Embryonic facial prominence (tissue), 1 donor: Measurements from ENCODE around the gene CAPS.
"Not testable (repeated sequence)": the region's sequence is repeated elsewhere in the genome, so short reads cannot be mapped to it uniquely, and the experiment has no call there.

Experiments
- DNase-seq: peaks from one replicate; pipeline ENCODE4 v3.0.0-alpha.2; 2016; ENCODE audit errors: extremely low spot score

Gene CAPS

DNA sequence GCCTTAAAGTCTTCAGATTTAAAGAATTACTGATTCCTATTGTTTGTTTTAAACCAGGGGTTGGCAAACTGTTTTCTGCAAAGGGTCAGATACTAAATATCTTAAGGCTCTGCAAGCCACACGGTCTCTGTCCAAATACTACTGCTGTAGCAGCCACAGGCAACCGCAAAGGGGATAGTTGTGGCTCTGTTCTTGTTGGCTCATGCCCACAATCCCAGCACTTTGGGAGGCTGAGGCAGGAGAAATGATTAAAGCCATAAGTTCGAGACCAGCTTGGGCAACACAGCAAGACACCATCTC lies 41.5 kb downstream of the CAPS start:
- DNase-seq = no peak

DNA sequence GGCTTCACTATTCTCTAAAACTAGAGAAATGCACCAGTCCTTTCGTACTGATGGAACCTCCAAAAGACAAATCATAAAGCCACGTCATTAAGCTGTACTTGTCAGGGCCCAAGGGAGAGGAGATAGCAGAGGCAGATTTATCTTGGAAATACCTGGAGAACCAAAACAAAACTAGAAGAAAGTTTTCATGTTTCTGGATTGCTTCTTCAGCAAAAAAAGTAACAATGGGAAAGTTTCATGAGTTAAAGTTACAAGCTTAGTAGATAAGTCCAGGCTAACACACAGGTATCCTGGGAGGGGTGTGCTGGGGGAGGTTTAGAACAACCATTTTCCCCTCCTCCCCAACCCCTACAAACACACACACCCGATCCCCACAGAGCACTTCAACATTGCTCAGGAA lies 42.3 kb downstream of the CAPS start:
- no peak for DNase-seq

DNA sequence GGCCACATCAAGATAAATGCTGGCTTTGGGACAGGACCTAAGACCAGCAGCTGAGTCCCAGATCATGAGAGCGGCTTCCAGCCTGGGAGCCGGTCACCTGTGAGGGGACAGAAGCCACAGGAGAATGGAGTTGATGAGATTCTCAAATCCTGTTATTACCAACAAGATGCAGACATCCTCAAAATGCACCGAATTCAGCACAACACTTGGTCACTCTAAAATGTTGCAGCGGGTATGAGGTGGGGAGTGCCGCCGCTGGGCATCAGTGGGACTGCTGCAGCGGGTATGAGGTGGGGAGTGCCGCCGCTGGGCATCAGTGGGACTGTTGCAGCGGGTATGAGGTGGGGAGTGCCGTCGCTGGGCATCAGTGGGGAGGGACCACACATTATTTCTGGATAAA lies 42.7 kb downstream of the CAPS start:
- DNase-seq = no peak

DNA sequence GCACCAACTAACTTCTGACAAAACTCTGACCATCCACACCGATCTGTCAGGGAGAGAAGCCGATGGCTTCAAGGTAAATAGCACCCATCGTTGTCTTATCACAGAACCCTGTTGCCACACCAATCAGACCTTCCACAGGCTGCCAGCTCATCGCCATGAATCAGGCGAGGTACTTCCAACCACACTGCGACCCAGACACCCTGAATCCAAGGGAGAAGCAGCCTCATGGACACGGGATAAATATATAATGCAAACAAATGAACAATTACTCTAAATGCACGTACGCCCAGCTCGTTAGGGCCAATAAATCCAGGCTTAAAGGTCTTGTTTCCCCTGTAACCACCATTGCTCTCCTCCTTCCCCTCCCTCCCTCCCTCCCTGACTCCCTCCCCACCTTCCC lies 43.1 kb downstream of the CAPS start:
- no peak for DNase-seq

DNA sequence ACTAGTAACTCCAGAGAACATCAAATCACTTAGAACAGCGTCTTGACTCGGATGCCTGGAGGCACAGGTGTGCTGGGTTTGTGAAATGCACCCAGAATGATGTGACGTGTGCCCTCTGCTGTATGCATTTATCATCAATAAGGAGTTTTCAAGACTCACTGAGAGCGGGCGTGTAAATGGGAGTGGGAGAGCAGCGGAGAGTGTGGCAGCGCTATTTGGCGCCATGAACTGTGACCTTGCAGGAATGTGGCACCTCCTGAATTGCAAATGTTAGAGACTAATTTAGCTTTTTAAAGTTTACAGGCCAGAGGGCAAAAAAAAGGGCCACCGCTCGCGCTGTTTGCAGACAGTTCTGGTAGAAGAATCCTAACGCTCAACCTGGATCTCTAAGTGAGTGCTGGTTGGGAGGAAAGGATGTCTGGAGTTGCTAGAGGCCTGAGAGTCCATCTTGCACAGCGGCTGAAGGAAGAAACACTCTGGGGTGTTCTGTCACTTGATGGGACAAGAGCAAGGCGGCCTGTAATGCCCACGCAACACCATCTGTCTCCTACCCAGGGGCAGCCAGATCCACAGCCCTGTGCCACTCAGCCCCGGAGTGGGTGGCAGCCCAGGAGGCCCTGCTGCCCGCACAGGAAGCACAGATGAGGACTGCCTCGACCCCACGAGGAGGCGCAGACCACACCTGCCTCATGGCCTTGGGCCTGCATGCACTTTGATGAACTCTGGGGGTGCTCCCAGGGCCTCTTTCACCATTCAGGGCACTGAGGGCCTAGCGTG lies 44.2 kb downstream of the CAPS start:
- no peak for DNase-seq

DNA sequence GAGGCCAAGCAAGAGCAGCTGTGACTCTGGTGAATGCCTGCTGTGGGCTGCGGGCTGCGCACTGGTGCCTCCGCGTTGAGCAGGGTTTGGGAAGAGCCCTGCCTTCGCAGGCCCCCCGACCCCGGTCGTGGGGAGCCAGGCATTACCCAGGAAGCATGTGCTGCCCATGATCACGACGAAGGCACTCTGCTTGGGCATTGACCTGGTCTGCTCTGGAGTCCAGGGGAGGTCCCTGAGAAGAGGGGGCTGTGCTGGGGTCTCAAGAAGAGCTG lies 44.7 kb downstream of the CAPS start:
- DNase-seq = no peak

DNA sequence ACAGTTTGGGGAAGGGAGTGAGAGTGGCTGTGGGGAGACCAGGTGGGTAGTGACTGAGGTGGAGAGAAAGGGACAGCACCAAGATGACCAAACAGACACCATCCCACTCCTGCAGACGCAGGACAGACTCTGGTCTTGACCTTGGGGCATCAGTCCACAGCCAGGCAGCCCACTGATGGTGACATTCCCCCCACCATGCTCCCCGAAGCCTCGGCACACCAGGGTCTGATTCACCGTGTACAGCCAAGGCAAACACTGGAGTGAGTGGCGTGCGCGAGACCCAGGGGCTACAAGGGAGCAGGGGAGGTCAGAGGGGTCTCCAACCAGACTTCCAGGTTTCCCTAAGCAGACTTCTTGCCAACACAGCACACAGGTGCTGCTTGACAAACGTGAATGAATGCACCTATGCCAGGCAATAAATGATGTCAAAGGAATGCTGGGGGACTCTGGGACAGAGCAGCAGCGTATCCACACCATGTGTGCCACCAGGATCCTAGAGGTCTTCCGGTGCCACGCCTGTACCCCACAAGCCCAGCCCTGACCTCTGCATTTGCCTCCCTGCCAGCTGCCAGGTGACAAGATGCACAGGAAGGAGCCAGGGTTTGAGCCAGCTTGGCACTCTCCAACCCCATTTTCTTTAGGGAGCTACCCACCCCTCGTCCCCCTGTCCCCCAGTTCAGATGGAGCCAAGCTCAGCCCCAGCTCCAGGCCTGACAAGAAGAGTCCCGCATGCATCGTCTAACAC lies 45.4 kb downstream of the CAPS start:
- no peak for DNase-seq

DNA sequence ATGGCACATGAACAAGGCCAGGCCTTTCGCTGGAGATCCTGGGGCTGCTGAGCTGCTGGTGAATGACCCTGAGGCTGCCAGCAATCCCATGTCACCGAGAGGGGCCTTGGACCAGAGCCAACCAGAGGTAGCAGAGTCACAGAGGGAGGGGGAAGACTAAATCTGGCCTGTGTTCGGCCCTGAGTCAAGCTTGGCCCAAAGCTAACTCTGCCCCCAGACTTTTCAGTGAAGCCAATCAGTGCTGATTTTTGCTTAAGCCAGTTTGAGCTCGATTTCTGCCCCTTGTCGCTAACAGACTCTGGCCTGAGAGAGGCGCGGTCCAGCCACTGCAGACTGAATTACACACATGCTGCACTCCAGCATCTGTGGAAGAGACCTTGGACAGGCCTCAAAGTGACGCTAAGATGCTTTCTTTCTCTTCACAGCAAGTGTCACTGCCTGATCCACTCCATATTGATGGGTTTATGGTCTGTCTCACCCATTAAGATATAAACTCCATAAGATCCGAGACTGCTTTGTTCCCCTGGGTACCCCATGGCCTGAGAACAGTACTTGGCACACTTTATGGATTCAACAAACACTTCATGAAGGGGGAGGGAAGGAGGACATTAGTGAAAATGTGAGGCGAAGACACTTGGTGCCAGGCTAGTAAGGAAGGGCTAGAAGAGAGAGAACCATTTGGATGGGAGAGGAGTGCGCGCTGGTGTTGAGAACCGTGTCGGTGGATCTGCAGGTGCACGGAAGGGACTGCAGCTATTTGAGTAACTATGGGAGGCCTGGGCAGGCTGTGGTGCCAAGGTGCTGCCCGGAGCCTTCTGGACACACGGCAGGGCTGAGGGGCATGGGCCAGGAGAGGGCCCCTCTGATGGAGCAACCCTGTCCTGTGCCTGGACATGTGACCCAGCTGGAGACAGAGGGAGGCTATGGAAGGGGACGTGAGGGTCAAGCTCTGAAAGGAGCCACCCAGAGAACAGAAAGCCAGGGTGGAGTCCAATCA lies 46.2 kb downstream of the CAPS start:
- no peak for DNase-seq

DNA sequence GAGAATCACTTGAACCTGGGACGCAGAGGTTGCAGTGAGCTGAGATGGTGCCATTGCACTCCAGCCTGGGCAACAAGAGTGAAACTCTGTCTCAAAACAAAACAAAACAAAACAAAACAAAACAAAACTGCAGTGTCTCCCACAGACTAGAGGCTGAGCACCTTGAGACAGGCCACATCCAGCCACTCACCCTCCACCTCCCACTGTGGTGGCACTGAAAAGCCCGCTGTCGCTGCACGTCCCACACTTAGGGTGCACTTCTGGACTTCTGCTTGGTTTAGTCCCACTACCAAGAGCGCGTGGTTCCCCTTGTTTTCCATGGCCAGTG lies 47.6 kb downstream of the CAPS start:
- not testable (repeated sequence) for DNase-seq

DNA sequence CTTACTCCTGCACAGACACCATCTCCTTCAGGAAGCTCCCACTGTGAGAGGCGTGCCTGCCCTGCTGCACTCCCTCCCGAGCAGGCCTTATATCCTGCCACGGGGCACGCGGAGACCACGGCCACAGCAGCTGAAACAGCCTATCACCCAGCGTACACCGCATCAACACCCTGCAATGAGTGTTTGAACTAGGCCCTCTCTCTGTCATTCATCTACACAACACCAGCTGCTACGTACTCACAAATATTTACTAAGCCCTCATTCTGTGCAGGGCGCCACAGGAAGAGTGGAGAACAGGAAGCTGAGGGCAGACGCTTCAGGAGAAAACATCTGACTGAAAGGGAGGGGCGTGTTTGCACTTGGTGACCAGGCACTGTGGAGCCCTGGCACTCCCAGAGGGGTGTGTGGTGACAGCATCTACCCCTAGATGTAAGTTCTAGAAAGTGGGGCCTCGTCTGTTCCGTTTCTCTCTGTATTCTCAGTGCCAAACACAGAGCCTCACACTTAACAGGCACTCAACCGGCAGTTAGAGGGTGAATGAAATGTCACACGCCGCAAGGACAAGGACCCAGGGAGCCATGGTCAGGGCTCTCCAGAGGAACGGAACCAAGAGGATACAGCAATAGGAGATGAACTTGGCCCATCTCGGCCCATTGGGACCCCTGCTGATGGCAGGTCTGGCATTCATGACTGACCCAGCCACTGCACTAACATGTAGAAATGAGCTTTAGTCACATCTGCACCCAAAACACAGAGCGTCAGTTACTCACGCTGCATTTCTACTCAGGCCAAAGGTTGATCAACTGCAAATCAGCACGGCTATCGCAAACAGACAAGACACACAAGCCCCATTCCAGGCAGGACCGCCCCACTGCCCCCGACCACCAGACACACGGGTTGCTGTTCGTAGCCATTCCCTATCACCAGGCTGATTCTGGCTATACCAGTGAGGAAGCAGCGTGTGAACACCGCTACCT lies 48.2 kb downstream of the CAPS start:
- no peak for DNase-seq

DNA sequence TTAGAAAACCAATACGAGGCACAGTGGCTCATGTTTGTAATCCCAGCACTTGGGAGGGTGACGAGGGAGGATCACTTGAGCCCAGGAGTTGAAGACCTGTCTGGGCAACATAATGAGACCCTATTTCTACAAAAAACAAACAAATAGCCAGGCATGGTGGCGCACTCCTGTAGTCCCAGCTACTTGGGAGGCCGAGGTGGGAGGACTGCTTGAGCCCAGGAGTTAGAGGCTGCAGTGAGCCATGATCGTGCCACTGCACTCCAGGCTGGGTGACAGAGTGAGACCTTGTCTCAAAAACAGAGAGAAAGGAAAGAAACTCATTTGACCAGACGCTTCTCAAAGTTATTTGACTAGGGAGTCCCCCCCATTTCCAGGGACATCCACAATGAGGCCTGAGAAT lies 49.2 kb downstream of the CAPS start:
- not testable (repeated sequence) for DNase-seq

DNA sequence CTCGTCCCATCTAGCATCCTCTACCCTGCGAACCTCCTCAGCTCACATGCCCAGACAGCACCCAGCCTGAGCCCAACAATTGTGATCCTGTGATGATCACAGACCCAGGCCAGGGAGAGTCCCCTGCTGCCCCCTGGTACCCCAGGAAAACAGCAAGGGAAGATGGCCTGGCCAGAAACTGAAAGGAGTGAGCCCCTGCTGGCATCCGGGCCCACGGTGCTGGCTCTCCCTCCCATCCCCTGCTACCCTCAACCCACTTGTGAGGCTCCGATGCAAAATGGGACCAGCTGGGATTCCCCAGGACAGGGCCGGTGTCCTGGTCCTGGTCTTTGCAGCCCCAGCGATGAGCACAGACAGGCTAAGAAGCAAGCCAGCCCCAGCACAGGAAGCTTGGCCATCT lies 49.8 kb downstream of the CAPS start:
- no peak for DNase-seq

DNA sequence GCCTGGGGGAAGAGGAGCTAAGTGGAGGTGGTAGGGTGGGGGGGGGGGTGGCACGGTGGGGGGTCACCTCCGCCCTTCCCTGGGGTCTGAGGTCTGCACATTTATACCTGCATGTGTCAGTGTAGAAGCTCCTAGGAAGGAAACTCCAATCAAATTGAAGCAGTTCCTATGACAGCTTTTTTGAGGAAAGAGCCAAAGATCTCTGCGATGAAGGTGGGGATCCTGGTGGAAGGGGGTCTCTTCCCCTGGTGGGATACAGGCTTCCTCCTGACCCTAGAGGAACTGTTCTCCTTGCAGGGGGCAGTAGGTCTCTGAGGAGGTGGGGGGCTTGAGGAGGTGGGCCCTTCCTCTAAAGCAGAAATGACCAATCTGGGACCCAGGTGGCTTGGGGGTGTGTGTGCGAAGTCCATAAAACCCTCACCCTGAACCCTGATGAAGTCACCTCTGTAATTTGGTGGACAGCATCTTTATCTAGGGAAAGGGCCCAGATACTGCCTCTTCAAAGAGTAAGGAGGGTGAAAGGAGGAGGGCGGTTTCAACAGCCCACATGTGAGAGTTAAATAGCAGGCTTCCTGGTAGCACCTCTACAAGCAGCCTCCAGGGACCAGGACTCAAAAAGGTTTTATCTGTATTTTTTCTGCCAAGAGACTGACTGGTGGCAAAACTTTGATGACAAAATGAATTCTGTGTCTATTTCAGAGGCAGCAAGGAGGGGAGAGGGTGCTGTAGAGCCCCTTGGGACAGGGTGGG lies 50.9 kb downstream of the CAPS start:
- DNase-seq = no peak
